Caco-2 (cell line): Measurements from ENCODE around the gene ZNF367. TPM values are rescaled to one million over a fixed set of nuclear protein-coding genes. Genes with fewer than 3 reads are reported as not detected.

Experiments used
- BruUV-seq: library from RNA; stranded (reverse); fragments of 400-500 nt; replicated peaks from 2 replicates; lab custom pipeline; 2021; lab: Mats Ljungman, UMichigan
- CTCF ChIA-PET: fragments of 300-600 bp; sonication (Branson Sonifier 250); formaldehyde crosslinking; loops from one replicate; lab custom pipeline; 2022; ENCODE audit warnings: antibody characterized with exemption; lab: Charles Lee
- POLR2A ChIA-PET: fragments of 300-600 bp; sonication (Branson Sonifier 250); formaldehyde crosslinking; loops from one replicate; lab custom pipeline; 2022; ENCODE audit warnings: antibody characterized with exemption; lab: Charles Lee
- DNase-seq, 2 experiments: peaks; one replicate each; pipeline versions ENCODE4 v3.0.0 to v3.0.0-alpha.2; 2020 to 2022
- H3K27me3 ChIP-seq: replicated peaks from 2 replicates; pipeline ENCODE4 v1.6.0; 2011; ENCODE audit warnings: low read length; ENCODE audit not compliant: control insufficient read depth, insufficient read depth
- H3K36me3 ChIP-seq: 2 replicates; pipeline ENCODE4 v1.5.1; 2011; ENCODE audit warnings: low read length; ENCODE audit not compliant: control insufficient read depth, insufficient read depth
- H3K4me1 ChIP-seq: fragments of 250-450 bp; sonication (Bioruptor Pico); 2 replicates; pipeline ENCODE4 v1.5.1; 2020; ENCODE audit warnings: mild to moderate bottlenecking
- H3K4me3 ChIP-seq: 2 replicates; pipeline ENCODE4 v1.5.1; 2011; ENCODE audit warnings: low read depth, mild to moderate bottlenecking, control low read depth, low read length
- H3K9me3 ChIP-seq: fragments of 250-450 bp; sonication (Bioruptor Pico); 2 replicates; pipeline ENCODE4 v1.5.1; 2020; ENCODE audit warnings: mild to moderate bottlenecking, moderate library complexity
- H3K27ac Mint-ChIP-seq: one replicate; pipeline ENCODE4 v1.8.0; 2022; ENCODE audit warnings: mixed read lengths; ENCODE audit not compliant: unreplicated experiment
- H3K27me3 Mint-ChIP-seq: one replicate; pipeline ENCODE4 v1.8.0; 2022; ENCODE audit warnings: mixed read lengths; ENCODE audit not compliant: insufficient read depth, unreplicated experiment
- H3K36me3 Mint-ChIP-seq: one replicate; pipeline ENCODE4 v1.8.0; 2022; ENCODE audit warnings: mild to moderate bottlenecking, mixed read lengths; ENCODE audit not compliant: insufficient read depth, unreplicated experiment
- H3K4me1 Mint-ChIP-seq: one replicate; pipeline ENCODE4 v1.8.0; 2022; ENCODE audit warnings: low read depth, mixed read lengths; ENCODE audit not compliant: unreplicated experiment
- H3K4me3 Mint-ChIP-seq: one replicate; pipeline ENCODE4 v1.8.0; 2022; ENCODE audit warnings: mild to moderate bottlenecking, moderate library complexity, mixed read lengths; ENCODE audit not compliant: unreplicated experiment
- H3K9me3 Mint-ChIP-seq: one replicate; pipeline ENCODE4 v1.8.0; 2022; ENCODE audit warnings: mixed read lengths; ENCODE audit not compliant: unreplicated experiment
- CTCF ChIP-seq, 2 experiments: fragments of 200-600 bp in 1 of 2; IDR thresholded peaks; 1 replicate in 1 of 2; 2 replicates in 1 of 2; pipeline versions ENCODE4 v1.5.1 to v1.8.0; 2011 to 2022; ENCODE audit warnings: antibody characterized with exemption in 1 of 2, control low read depth in 1 of 2, inconsistent platforms in 1 of 2, low read depth in 1 of 2, low read length in 1 of 2, mild to moderate bottlenecking in 1 of 2, moderate library complexity in 1 of 2; ENCODE audit not compliant: insufficient read depth in 1 of 2, severe bottlenecking in 1 of 2, unreplicated experiment in 1 of 2
- intact Hi-C: fragments of 100-400 bp; cut with micrococcal nuclease; formaldehyde crosslinking; loops from one replicate; pipeline ENCODE4 v1.10.0; 2022; ENCODE audit not compliant: unreplicated experiment
- total RNA-seq: library from RNA; stranded (reverse); gene quantifications from 2 replicates; pipeline ENCODE4 v1.2.3, GENCODE V29; 2022

The ZNF367 gene
- total RNA-seq, 1 experiment from 2014 or later = 10.0 TPM

GRCh38 chr9:96392263-96392662 is 25.9 kb downstream of the ZNF367 start:
- H3K36me3 Mint-ChIP-seq = peaks cover 71% of the 10 kb centered on the region
- H3K27me3 Mint-ChIP-seq = no peaks in the 10 kb centered on the region
- Histone ChIP-seq H3K27me3 (no peaks in the 10 kb centered on the region), H3K4me3 (no peak overlapping the region), H3K36me3 (peaks cover 4% of the 10 kb centered on the region), H3K4me1 (peaks cover 26% of the 10 kb centered on the region), H3K9me3 (no peaks in the 10 kb centered on the region)
- no peak overlapping the region for H3K4me3 Mint-ChIP-seq
- peak overlapping the region; percentile 87 for H3K27ac Mint-ChIP-seq
- H3K4me1 Mint-ChIP-seq = peaks cover 23% of the 10 kb centered on the region
- BruUV-seq = no TSS peak
- ChIA-PET CTCF (no interaction called here), POLR2A (no interaction called here)
- no peaks in the 10 kb centered on the region for H3K9me3 Mint-ChIP-seq
- TF ChIP-seq CTCF (IDR thresholded peaks at IDR 0.05; ENCODE audit: insufficient read depth in 1 of 2, low read depth in 1 of 2, low read length in 1 of 2, severe bottlenecking in 1 of 2, unreplicated experiment in 1 of 2) = no peak
- no peak for DNase-seq
- intact Hi-C loops = no loop called here

DNA sequence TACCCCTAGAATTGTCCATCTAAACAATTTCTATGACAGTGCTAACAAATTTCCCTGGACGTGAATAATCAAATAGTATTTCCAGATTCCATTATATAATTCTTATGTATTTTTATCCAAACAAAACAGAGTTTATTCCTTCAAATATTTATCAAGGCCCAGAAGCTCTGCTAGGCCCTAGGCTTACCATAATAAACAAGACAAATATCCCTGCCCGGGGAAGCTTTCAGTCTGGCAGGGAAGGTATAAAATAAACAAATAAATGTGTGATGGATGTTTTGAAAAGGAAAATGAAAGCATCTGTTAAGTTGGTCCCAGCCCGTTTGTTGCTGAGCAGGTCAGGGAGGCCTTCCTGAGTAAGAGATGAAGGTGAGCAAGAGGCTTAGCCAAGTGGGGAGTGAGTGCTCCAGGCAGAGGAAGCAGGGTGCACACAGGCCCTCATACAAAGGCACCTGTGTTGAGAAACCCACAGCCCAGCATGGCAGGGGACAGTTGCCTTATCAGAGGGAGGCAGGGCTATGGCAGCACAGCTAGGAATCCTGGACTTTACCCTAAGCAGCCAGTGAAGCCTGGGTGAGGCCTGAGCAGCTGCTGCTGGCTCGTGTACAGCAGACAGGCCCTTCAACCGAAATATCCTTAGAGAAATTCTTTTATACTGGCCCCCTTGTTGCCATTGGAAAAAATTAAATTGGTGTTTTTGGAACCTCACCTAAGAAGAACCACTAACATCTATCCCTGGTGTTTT is 27.0 kb downstream of the ZNF367 start:
- Mint-ChIP-seq H3K4me1 (peaks cover 30% of the 10 kb centered on the region), H3K36me3 (peaks cover 74% of the 10 kb centered on the region), H3K27ac (peak overlapping the region; percentile 87), H3K4me3 (no peak overlapping the region), H3K27me3 (no peaks in the 10 kb centered on the region), H3K9me3 (no peaks in the 10 kb centered on the region)
- H3K4me3 ChIP-seq = no peak overlapping the region
- H3K4me1 ChIP-seq = peaks cover 37% of the 10 kb centered on the region
- H3K9me3 ChIP-seq = no peaks in the 10 kb centered on the region
- no TSS peak for BruUV-seq
- H3K27me3 ChIP-seq = no peaks in the 10 kb centered on the region
- ChIA-PET POLR2A (interaction anchor here (0.5 to 0.6 kb wide), 3 partner anchors 19 to 57 kb away, joined by 3 to 11 read pairs (median 3); no protein-coding TSS in a partner anchor), CTCF (interaction anchor here (0.6 kb wide), 2 partner anchors 58 to 66 kb away, joined by 3 read pairs; no protein-coding TSS in a partner anchor)
- intact Hi-C loops = loop anchor here (1.0 kb wide), 3 partner anchors 17 to 52 kb away; partner anchors contain the start of gene ZNF367
- no peak for TF ChIP-seq CTCF (IDR thresholded peaks at IDR 0.05; ENCODE audit: insufficient read depth in 1 of 2, low read depth in 1 of 2, low read length in 1 of 2, severe bottlenecking in 1 of 2, unreplicated experiment in 1 of 2)
- H3K36me3 ChIP-seq = peaks cover 4% of the 10 kb centered on the region
- DNase-seq = peak; percentile 84 to 91

DNA sequence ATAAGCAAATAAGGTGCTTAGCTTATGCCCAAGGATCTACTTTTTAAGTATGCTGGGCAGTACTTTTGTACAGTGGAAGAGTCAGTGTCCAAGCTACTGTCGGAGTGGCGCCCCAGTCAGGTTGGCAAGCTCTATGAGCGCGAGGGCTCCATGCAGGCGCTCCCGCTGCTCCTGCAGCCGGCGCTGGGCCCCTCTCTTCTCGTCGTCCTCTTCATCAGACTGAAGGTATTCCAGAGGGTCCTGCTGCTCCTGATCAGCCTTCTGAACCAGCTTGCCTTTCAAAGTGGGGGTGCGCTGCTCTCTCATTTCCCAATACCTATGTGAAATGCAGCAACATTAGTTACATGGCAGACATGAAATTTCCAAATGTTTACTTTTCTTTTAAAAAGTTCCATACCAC is 30.0 kb downstream of the ZNF367 start:
- no peak for DNase-seq
- Histone ChIP-seq H3K27me3 (no peaks in the 10 kb centered on the region), H3K4me3 (no peak overlapping the region), H3K36me3 (peaks cover 4% of the 10 kb centered on the region), H3K9me3 (no peaks in the 10 kb centered on the region), H3K4me1 (peaks cover 57% of the 10 kb centered on the region)
- Mint-ChIP-seq H3K27me3 (no peaks in the 10 kb centered on the region), H3K4me1 (peaks cover 38% of the 10 kb centered on the region), H3K4me3 (no peak overlapping the region), H3K27ac (no peak overlapping the region), H3K9me3 (no peaks in the 10 kb centered on the region), H3K36me3 (peaks cover 81% of the 10 kb centered on the region)
- intact Hi-C loops = loop anchor here (10.0 kb wide), 1 partner anchor 63 kb away; no protein-coding TSS in a partner anchor
- ChIA-PET CTCF (no interaction called here), POLR2A (no interaction called here)
- no peak for TF ChIP-seq CTCF (IDR thresholded peaks at IDR 0.05; ENCODE audit: insufficient read depth in 1 of 2, low read depth in 1 of 2, low read length in 1 of 2, severe bottlenecking in 1 of 2, unreplicated experiment in 1 of 2)
- no TSS peak for BruUV-seq
